AML-193 (cell line): ENCODE measurements around the gene GSTM3.

Experiments
- DNase-seq, 2 experiments: peaks; one replicate each; lab custom pipeline; 2025; lab: John Stamatoyannopoulos, UW

GSTM3 gene

DNA sequence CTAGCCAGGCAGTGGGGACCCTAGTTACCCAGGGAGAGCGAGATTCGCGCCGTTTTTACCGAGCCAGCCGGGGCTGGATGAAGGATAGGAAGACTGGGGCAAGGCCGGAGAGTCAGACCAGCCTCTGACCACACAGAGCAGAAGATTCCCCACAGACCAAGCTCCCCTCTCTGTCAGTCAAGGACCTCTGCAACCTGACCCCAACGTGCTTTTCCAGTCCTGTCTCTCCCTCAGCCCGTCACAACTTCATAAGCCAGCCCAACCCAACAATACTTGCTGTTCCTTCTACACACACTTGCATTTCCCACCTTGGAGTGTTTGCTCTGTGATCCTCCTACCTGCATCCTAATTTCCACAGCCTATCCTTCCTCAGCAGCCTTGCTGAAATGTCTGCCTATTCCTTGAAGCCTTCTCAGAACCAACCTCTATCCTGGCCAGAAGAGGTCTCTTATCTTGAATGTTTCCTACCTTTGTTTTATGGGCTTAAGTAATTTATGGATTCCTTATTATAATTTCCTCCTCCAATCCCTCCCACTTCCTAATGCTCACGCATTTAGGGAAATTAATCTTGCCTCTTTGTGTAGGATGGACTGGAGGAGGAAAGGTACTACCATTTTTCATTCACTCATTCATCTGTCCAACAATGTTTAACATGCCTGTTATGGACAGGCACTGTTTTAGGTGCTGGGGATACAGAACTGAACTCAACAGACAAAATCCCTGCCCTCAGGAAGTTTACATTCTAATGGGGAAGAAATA, at the start of gene GSTM3:
Gene GSTM3, minus strand, starts transcription at position 424 of the 759 bp plus-strand sequence. CDS start 751 bp downstream, outside the sequence.
- DNase-seq = no peak

DNA sequence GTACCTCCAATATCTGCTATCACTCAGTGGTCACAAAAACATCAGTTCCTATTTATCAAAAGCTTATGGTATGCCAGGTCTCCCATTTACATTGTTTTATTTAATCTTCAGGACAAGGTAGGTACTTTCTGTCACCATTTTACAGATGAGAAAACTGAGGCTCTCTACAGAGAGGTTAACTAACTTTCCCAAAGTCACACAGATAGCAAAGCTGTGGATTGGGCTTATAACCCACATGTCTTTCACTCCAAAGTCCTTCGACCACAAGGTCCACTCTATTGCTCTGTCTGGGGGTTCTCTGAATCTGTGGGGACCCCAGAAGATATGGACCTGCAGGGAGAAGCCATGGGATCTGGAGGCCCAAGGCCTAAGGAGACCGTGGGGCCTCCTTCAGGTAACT, 49.5 kb upstream of the GSTM3 start:
- no peak for DNase-seq

DNA sequence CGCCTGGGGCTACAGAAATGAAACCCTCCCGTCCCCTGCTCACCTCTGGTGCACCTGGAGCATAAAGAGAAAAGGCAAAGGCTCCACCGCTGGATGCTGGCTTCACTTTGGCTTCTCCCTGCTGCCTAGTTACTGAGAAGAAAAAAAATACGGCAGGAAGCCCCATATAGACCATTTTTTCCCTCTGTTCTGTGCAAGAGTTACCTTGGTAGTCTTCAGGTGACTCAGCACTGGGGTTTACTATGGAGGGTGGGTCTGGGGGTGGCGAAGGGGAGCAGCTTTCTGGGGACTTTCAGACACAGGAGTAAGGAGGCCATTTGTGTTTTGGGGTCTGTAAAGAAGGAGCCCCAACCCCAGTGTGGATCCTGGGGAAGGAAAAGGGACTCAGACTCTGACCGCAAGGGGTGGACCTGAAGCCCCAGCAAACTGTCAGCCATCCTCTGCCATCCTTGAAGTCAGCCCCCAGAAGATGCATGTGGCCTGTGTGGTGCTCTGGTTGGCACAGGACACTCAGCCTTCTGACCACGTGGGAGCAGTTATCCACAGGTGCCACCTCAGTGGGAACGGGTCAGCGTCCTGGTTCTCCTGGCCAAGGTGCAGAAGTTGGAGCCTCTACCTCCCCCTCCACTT, 48.8 kb upstream of the GSTM3 start:
- DNase-seq = no peak

GRCh38 chr1:109788695-109789521, 48.1 kb upstream of the GSTM3 start:
- peak; percentile 54 to 61 for DNase-seq

DNA sequence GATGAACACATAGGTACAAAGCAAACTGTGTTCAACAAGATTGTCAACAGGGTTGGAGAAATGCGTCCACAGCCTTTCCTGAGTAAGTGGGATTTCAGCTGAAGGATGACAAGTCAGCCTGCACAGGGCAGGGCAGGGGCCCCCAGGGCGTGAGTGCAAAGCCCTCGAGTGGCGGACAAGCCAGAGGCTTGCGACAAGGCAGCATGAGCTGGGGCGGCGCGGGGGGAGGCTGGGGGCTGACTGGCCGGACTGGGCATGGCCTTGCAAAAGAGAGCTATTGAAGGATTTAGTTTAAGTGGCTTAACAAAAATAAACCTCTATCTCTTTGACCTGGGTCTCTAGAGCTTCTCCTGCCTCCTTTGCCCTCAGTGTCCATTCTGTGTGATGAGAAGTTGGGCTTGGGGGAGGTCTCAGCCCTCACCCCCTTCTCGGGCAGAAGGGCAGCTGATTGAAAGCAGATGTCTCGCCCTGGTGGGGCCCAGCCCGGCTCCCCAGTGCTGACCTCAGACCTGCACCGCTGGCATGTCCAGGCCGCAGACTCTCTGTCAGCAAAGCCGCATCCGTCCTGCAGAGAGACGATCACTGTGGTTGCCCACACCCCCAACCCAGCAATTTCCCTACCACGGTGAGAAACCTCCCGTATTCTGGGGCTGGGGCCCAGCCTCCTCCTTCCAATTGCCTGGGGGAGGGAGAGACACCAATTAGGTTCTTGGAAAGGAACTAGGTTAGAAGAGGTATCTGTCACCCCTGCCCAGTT, 47.2 kb upstream of the GSTM3 start:
- no peak for DNase-seq

GRCh38 chr1:109787211-109787844, 46.5 kb upstream of the GSTM3 start:
- no peak for DNase-seq

GRCh38 chr1:109786531-109787021, 45.7 kb upstream of the GSTM3 start:
- no peak for DNase-seq

GRCh38 chr1:109786112-109786480, 45.3 kb upstream of the GSTM3 start:
- DNase-seq = no peak

GRCh38 chr1:109785446-109786111, 44.7 kb upstream of the GSTM3 start:
- no peak for DNase-seq

DNA sequence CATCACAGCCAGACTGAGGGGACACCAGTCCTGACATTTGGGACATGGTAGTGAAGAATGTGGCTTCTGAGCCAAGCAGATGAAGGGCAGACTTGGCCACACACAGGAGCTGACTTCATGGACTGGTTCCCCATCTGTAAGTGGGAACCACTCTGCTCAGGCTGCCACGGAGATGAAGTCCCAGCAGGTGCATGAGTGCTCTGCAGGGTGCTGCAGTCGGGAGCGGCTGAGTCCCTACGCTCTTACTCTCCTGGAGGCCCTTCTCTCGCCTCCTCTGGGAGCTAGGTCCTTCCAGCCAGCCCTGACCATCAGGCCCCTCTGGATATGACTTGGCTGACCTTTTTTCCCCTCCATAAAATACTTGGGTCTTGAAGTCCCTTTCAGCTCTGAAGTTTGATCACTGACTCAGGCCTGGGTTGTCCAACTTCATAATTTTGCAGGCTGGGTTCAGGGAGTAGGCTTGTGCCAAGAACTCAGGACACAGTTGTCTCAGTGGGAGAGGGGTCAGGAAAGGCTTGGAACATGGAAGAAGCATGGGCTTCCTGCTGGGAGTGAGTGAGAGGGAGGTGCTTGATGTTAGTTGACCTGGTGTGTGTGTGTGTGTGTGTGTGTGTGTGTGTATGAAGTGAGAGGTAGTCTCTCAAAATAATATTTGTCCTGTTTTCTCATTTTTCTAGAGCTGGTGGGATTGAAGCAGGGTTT, 43.9 kb upstream of the GSTM3 start:
- DNase-seq = no peak

GRCh38 chr1:109783436-109783835, 42.6 kb upstream of the GSTM3 start:
- DNase-seq = no peak

GRCh38 chr1:109782927-109783326, 42.1 kb upstream of the GSTM3 start:
- no peak for DNase-seq

GRCh38 chr1:109782514-109782913, 41.7 kb upstream of the GSTM3 start:
- DNase-seq = no peak

DNA sequence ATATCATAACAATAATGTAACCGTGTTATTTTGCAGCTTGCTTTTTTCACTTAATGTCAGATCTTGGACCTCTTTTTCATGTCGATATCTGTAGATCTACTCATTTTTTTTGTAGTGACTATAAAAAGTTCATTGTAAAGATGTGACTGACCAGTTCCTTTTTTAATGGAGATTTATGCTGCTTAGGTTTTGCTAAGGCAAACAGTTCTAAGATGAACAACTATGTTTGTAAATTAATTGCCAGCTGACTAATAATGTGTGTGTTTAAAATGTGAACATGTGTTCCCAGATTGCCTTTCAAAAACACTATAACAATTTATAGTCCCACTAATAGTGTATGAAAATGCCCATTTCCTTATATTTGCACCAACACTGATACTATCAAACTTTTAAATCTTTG, 41.0 kb upstream of the GSTM3 start:
- no peak for DNase-seq

DNA sequence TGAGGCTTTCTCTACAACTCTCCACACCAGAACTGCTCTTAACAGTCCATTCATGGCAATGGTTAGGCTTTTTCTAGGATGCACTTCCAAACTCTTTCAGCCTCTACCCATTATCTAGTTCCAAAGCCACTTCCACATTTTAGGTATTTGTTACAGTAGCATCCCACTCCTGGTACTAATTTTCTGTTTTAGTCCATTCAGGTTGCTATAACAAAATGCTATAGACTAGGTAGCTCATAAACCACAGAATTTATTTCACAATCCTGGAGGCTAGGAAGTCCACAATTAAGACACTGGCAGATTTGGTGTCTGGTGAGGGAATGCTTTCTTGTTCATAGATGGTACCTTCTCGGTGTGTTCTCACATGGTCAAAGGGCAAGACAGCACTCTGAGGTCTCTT, 40.1 kb upstream of the GSTM3 start:
- no peak for DNase-seq

GRCh38 chr1:109777980-109778625, 37.3 kb upstream of the GSTM3 start:
- DNase-seq = no peak

GRCh38 chr1:109777436-109777835, 36.6 kb upstream of the GSTM3 start:
- no peak for DNase-seq

DNA sequence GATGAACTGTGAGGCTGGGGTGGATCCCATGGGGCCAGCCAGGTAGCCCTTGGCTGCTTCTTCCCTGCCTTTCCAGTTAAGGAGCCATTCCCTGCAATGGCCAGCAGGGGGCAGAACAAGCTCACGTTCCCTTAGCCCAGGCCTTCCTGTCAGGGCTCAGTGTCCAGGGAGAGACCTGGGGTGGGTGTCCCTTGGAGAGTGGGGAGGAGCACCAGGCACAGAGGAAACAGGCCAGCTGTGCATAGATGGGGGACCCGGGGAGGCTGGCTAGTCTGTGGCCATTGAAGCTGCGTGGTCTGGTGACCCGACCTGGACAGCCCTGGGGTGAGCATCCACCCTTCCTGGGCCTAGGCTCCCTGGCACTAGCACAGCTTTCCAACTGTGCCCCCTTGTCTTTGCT, 36.1 kb upstream of the GSTM3 start:
- peak; percentile 45 to 62 for DNase-seq

DNA sequence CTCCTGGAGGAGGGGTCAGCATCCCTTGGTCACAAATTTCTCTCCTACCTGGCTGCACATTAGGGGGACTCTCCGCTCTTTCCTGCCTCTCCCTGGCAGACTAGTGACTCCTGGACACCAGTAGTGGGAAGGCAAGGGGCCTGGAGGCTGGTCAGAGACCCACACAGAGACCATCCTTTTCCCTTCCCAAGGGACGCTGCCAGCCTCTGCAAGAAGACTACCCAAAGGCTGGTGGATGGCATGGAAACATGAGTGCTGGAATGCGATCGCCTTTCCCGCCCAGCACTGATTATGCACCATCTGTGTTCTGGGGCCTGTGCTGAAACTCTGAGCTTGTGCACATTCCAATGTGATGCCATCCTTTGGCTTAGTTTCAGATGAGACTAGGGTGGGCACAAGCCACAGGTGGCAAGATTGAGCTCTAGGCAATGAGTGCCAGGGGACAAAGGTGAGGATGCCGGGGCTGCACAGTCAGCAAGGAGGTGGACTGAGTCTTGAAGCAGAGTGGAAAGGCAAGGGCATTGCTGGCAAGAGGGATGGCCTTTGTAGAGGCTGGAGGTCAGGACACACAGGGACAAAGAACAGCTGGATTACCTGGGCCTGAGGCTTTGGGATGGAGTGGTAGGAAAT, 35.5 kb upstream of the GSTM3 start:
- DNase-seq = no peak
